ENCODE results near the gene RAD51B.

GRCh38 chr14:68514608-68515194 is 695.1 kb downstream of the RAD51B start:
- TF ChIP-seq EP300 (IDR thresholded peaks at IDR 0.05) (no peak), POLR2A (IDR thresholded peaks at IDR 0.05) (no peak), CTCF (IDR thresholded peaks at IDR 0.05) (no peak)

Data from tibial nerve (tissue), 4 donors.